GM12875 (cell line): ENCODE data around the gene LARGE1.

Experiments
- H3K4me3 ChIP-seq: one replicate; pipeline ENCODE4 v1.5.1; 2011; ENCODE audit warnings: low read depth, low read length, control low read depth
- TF ChIP-seq, protein P1 (sequence below): IDR thresholded peaks from 2 replicates; pipeline ENCODE4 v1.5.1; 2011; ENCODE audit warnings: low read depth, mild to moderate bottlenecking, control low read depth, inconsistent platforms, low read length, moderate library complexity, borderline replicate concordance; ENCODE audit not compliant: insufficient read depth

The LARGE1 gene

DNA sequence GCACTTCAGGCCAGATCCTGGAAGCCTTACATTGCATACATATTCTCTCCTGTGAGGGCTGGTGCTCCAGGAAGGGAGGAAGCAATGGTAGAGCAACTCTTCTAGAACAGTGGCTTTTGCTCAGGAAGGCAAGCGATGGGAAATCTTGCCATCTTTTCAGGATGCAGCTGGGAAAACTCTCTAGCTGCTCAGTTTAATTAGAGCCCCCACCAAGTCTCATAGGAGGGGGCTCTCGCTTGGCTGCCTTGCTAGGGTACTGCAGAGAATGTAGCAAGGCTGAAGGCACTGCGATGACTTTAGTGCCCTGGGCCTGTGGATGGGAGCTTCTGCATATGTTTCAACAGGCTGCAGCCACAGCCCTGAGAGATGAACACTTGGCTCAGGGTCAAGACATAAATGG lies 504.9 kb downstream of the LARGE1 start:
- TF ChIP-seq, protein P1, sequence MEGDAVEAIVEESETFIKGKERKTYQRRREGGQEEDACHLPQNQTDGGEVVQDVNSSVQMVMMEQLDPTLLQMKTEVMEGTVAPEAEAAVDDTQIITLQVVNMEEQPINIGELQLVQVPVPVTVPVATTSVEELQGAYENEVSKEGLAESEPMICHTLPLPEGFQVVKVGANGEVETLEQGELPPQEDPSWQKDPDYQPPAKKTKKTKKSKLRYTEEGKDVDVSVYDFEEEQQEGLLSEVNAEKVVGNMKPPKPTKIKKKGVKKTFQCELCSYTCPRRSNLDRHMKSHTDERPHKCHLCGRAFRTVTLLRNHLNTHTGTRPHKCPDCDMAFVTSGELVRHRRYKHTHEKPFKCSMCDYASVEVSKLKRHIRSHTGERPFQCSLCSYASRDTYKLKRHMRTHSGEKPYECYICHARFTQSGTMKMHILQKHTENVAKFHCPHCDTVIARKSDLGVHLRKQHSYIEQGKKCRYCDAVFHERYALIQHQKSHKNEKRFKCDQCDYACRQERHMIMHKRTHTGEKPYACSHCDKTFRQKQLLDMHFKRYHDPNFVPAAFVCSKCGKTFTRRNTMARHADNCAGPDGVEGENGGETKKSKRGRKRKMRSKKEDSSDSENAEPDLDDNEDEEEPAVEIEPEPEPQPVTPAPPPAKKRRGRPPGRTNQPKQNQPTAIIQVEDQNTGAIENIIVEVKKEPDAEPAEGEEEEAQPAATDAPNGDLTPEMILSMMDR: no peak
- H3K4me3 ChIP-seq: no peak overlapping the region

DNA sequence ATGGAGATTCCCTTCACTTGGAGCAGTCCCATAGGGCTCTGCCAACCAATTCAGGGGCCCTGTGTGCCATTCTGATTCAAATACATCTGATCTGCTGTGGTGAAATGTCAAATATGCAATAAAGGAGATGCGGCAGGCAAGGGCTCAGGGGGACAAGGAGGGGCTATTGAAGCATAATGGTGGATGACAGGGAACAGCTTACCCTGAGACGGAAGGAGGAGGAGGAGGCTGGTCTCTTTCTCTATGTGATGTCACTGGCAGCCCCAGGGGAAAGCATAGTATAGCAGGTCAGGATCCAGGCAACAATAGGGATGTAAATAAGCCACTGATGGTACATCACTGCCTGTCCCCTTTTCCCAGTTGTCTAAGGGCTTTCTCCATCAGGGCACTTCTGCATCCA lies 511.2 kb downstream of the LARGE1 start:
- H3K4me3 ChIP-seq: no peak overlapping the region
- TF ChIP-seq, protein P1: no peak

DNA sequence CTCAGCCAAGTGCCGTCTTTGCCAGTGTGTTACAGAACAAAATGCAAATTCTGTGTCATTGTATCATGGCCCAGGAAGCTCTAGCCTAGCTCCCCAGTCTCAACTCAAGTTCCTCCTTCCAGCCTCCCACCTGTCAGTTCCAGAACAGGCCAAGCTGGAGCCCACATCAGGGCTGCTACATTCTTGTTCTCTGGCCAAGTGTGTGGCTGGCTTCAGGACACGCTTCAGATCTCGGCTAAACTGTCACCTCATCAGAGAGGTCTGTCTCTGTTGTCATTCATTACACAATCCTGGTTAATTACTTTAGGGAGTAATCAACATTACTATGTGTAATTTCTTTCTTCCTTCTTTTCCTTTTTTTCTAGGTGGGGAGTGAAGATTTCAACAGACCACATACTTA lies 515.1 kb downstream of the LARGE1 start:
- TF ChIP-seq, protein P1: no peak
- H3K4me3 ChIP-seq: no peak overlapping the region

DNA sequence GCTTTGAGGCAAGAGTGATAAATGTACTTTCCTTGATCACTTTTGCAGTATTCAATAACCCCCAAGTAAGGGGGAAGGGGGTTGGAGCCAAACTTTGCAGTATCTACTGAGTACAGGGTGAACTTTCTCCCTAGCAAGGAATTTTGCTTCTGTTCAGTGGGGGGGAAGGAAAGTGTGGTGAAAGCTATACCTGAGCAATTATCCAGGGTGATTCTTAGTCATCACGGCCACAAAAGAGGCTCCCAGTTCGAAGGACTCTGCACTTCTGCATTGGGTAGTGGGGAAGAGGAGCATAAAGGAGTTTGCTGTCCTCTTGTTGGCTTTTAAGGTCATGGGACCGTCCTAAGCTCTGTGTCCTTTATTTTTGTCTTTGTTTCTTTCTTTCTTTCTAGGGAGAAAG lies 515.6 kb downstream of the LARGE1 start:
- TF ChIP-seq, protein P1: no peak
- no peak overlapping the region for H3K4me3 ChIP-seq

DNA sequence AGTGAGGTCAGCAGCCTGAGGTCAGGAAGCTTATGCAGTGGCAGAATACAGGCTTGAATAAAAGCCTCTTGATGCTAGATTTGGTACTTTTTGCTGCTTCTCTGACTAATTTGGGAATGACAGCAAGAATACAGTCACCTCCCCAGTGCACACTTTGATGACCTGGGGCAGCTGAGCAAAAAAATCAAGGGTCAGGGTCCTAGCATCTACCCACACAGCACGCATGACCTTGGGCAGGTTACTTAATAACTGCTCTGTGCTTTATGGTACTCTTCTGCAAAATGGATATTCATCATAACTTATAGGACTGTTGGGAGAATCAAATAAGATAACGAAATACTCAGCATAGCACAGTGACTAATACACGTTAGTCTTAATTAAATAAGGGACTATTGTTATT lies 518.0 kb downstream of the LARGE1 start:
- H3K4me3 ChIP-seq: no peak overlapping the region
- TF ChIP-seq, protein P1: no peak

DNA sequence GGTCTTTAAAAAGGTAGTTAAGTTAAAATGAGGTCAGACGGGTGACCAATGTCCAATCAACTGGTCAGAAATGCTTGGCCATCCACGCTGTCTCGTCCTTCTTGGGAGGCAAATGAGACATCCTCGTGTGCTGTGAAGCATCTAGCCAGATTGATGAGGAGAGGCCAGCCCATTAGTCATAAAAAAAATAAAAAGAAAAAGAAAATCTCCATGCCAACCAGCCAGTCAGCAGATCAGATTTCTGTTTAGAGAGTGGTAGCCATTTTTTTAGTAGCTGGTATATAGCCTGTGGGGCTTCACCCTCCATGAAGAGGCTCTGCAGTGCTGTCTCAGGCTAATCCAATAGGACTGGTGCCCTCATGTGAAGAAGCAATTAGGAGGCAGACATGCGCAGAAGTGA lies 519.0 kb downstream of the LARGE1 start:
- TF ChIP-seq, protein P1: no peak

DNA sequence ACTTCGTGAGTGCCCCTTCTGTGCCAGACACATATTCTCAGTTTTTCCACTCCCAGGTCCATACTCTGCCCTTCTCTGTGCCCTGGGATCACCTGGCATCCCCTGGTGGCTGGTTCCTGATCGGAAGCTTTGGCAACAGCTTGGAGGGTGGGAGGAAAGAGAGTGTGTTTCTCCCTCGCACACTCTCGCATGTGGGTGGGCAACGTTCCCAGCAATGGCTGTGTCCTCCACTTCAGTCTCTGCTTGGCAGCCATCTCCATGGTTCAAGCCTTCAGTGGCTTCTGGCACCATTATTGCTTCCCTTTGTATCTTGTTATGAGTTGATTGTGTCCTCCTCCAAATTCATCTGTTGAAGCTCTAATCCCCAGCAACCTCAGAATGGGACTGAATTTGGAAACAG lies 519.4 kb downstream of the LARGE1 start:
- TF ChIP-seq, protein P1: no peak
- no peak overlapping the region for H3K4me3 ChIP-seq

More for the DNA sequence above, 519.0 kb downstream of the LARGE1 start:
- H3K4me3 ChIP-seq: no peak overlapping the region
